HepG2 (cell line): ENCODE measurements around the gene BMF. TPM values are rescaled to one million over a fixed set of nuclear protein-coding genes. Genes with fewer than 3 reads are reported as not detected.

ENCODE experiments used
- CENPT ChIP-seq: sonication (generic); formaldehyde crosslinking; IDR thresholded peaks from 2 replicates; pipeline ENCODE4 v1.8.0; 2022; ENCODE audit warnings: low read depth, mild to moderate bottlenecking, moderate library complexity, missing genetic modification reagents
- CTCF ChIP-seq: sonication (generic); formaldehyde crosslinking; IDR thresholded peaks from 2 replicates; pipeline ENCODE4 v1.5.0; 2020; ENCODE audit warnings: mild to moderate bottlenecking, missing genetic modification reagents, moderate library complexity
- GZF1 ChIP-seq: sonication (generic); formaldehyde crosslinking; IDR thresholded peaks from 2 replicates; pipeline ENCODE4 v1.5.1; 2020; ENCODE audit warnings: mild to moderate bottlenecking, missing genetic modification reagents
- IKZF5 ChIP-seq: IDR thresholded peaks from 2 replicates; pipeline ENCODE4 v1.6.1; 2018; ENCODE audit warnings: missing genetic modification reagents, mild to moderate bottlenecking, missing compliant biosample characterization
- KAT7 ChIP-seq: IDR thresholded peaks from 2 replicates; pipeline ENCODE4 v1.6.1; 2018; ENCODE audit warnings: borderline replicate concordance, missing compliant biosample characterization
- KDM5B ChIP-seq: sonication (generic); formaldehyde crosslinking; IDR thresholded peaks from 2 replicates; pipeline ENCODE4 v1.4.0; 2020; ENCODE audit warnings: missing genetic modification reagents, mild to moderate bottlenecking, borderline replicate concordance
- KLF16 ChIP-seq, 2 experiments: sonication (generic) in 1 of 2; formaldehyde crosslinking in 1 of 2; IDR thresholded peaks; 2 replicates each; pipeline versions ENCODE4 v1.6.1 to v1.8.0; 2016 to 2023; ENCODE audit warnings: missing genetic modification reagents in 2 of 2, missing compliant biosample characterization in 1 of 2
- MIXL1 ChIP-seq: IDR thresholded peaks from 2 replicates; pipeline ENCODE4 v1.6.1; 2016
- NCOA1 ChIP-seq: sonication (generic); formaldehyde crosslinking; IDR thresholded peaks from 2 replicates; pipeline ENCODE4 v1.9.0; 2021; ENCODE audit warnings: missing genetic modification reagents
- NCOA2 ChIP-seq: sonication (generic); formaldehyde crosslinking; IDR thresholded peaks from 2 replicates; pipeline ENCODE4 v1.8.0; 2022; ENCODE audit warnings: inconsistent platforms
- NFE2L2 ChIP-seq: fragments of 150-350 bp; IDR thresholded peaks from 2 replicates; pipeline ENCODE4 v1.6.1; 2014; ENCODE audit warnings: low read length
- RBAK ChIP-seq: sonication (generic); formaldehyde crosslinking; IDR thresholded peaks from 2 replicates; pipeline ENCODE4 v1.5.1; 2020; ENCODE audit warnings: mild to moderate bottlenecking, missing genetic modification reagents
- RNF219 ChIP-seq: sonication (generic); formaldehyde crosslinking; IDR thresholded peaks from 2 replicates; pipeline ENCODE4 v1.5.0; 2020; ENCODE audit warnings: mild to moderate bottlenecking, missing genetic modification reagents
- SMAD9 ChIP-seq: sonication (generic); formaldehyde crosslinking; IDR thresholded peaks from 2 replicates; pipeline ENCODE4 v1.5.1; 2020; ENCODE audit warnings: mild to moderate bottlenecking, missing genetic modification reagents
- TBL1XR1 ChIP-seq: fragments of 150-350 bp; IDR thresholded peaks from 2 replicates; pipeline ENCODE4 v1.6.1; 2014; ENCODE audit warnings: borderline replicate concordance, low read length; ENCODE audit not compliant: partially characterized antibody
- ZBTB3 ChIP-seq: sonication (generic); formaldehyde crosslinking; IDR thresholded peaks from 2 replicates; pipeline ENCODE4 v1.4.0; 2020; ENCODE audit warnings: low read depth, mild to moderate bottlenecking, moderate library complexity, missing genetic modification reagents, borderline replicate concordance
- ZFP41 ChIP-seq: sonication (generic); formaldehyde crosslinking; IDR thresholded peaks from 2 replicates; pipeline ENCODE4 v1.4.0; 2020; ENCODE audit warnings: mild to moderate bottlenecking, missing genetic modification reagents, borderline replicate concordance
- ZNF230 ChIP-seq: sonication (generic); formaldehyde crosslinking; IDR thresholded peaks from 2 replicates; pipeline ENCODE4 v1.4.0; 2020; ENCODE audit warnings: mild to moderate bottlenecking, missing genetic modification reagents
- ZNF274 ChIP-seq: sonication (generic); formaldehyde crosslinking; IDR thresholded peaks from 2 replicates; pipeline ENCODE4 v1.5.1; 2020; ENCODE audit warnings: mild to moderate bottlenecking, missing genetic modification reagents
- ZNF574 ChIP-seq: sonication (generic); formaldehyde crosslinking; IDR thresholded peaks from 2 replicates; pipeline ENCODE4 v1.4.0; 2020; ENCODE audit warnings: missing genetic modification reagents
- polyA plus RNA-seq, 8 experiments: library from polyadenylated mRNA; depleted of rRNA in 3 of 8; stranded (reverse) in 7 of 8; unstranded in 1 of 8; fragments of >200 nt; fragmentation: Illumina TruSeq in 4 of 8; extraction: Trizol in 4 of 8; gene quantifications; 2 replicates each; pipeline versions ENCODE4 v1.2.1 to v1.2.3, GENCODE V29; 2011 to 2016; ENCODE audit warnings: low read depth in 4 of 8, missing spikeins in 1 of 8, mixed read lengths in 1 of 8; ENCODE audit not compliant: insufficient read depth in 1 of 8
- total RNA-seq, 5 experiments: library from RNA; depleted of rRNA; stranded (reverse); fragments of >200 nt; fragmentation: Illumina TruSeq; extraction: Trizol; gene quantifications; 2 replicates each; pipeline ENCODE4 v1.2.3, GENCODE V29; 2016; ENCODE audit warnings: low read depth in 1 of 5

Gene BMF
- total and polyA plus RNA-seq, 2 of the 13 experiments (the other 11 are each of a cell fraction or from before 2014, with no cell fraction given) = 8.7 to 15.9 TPM

DNA sequence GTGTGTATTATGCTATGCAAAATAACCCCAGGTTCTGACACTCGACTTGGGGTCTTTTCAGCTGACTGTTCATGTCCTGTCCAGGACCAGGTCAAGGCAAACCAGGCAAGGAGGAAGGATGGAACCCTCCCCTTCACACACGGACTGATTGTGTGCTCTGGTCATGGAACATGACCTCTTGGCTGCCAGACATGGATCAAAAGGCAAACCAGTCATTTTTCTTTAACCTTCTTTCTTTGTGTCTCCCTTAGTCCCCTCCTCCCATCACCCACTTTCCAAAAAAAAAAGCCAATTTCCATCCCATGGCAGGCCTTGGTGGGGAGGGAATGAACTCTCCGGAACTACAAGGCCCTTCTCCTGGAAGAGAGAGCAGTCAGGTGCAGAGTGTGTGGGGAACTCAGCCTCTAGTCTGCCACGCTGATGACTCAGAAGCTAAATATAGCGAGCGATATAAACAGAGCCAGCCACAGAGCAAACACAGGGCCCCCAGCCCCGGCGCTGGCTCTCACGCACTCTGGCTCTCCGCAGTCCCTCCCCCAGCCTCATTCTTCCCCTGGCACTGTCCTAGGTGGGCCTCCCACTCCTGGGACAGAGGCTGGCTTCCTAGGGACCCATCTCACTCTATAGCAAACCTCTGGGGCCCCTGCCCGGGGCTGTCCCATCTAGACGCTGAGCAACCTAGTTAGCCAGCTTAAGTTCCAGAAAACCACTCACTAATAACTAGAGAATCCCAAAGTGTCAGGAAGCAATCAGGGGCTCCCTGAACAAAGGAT is 10.0 kb downstream of the BMF start (continued):
- 0 out of 2 replicates have a peak, but pooled peaks have one; percentile 31 for TF ChIP-seq NCOA1
- no peak for TF ChIP-seq ZBTB3 (CRISPR knock-in tag)
- TF ChIP-seq RNF219 (CRISPR knock-in tag) = peak; percentile 82; the same call in 1 of the 2 replicates
- TF ChIP-seq RBAK (CRISPR knock-in tag) = no peak
- TF ChIP-seq ZNF230 (CRISPR knock-in tag) = no peak
- TF ChIP-seq TBL1XR1 = peak; percentile 94
- peak; percentile 62; the same call in 1 of the 2 replicates for TF ChIP-seq KDM5B (CRISPR knock-in tag)
- TF ChIP-seq ZFP41 (CRISPR knock-in tag) = no peak
- TF ChIP-seq NCOA2 (CRISPR knock-in tag) = peak; percentile 96
- TF ChIP-seq NFE2L2 = no peak
- TF ChIP-seq KAT7 (CRISPR knock-in tag) = 0 out of 2 replicates have a peak, but pooled peaks have one; percentile 50
- no peak for TF ChIP-seq CENPT
- no peak for TF ChIP-seq GZF1
- peak in 1 of 2 experiments; percentile 90; a peak in 2 of 4 replicates for TF ChIP-seq KLF16 (CRISPR knock-in tag; IDR thresholded peaks at IDR 0.05)
- no peak for TF ChIP-seq SMAD9 (CRISPR knock-in tag)
- peak; percentile 79 for TF ChIP-seq ZNF574 (CRISPR knock-in tag)
- TF ChIP-seq IKZF5 (CRISPR knock-in tag) = peak; percentile 93
- TF ChIP-seq CTCF (CRISPR knock-in tag) = 0 out of 2 replicates have a peak, but pooled peaks have one; percentile 20
- TF ChIP-seq MIXL1 (CRISPR knock-in tag) = 0 out of 2 replicates have a peak, but pooled peaks have one; percentile 68
- no peak for TF ChIP-seq ZNF274 (CRISPR knock-in tag)
